ENCODE measurements around the gene SFTA2.

- no peak for TF ChIP-seq POLR2AphosphoS5 (IDR thresholded peaks at IDR 0.05; ENCODE audit: insufficient read depth in 1 of 2, low read depth in 1 of 2)
- TF ChIP-seq, protein P1, sequence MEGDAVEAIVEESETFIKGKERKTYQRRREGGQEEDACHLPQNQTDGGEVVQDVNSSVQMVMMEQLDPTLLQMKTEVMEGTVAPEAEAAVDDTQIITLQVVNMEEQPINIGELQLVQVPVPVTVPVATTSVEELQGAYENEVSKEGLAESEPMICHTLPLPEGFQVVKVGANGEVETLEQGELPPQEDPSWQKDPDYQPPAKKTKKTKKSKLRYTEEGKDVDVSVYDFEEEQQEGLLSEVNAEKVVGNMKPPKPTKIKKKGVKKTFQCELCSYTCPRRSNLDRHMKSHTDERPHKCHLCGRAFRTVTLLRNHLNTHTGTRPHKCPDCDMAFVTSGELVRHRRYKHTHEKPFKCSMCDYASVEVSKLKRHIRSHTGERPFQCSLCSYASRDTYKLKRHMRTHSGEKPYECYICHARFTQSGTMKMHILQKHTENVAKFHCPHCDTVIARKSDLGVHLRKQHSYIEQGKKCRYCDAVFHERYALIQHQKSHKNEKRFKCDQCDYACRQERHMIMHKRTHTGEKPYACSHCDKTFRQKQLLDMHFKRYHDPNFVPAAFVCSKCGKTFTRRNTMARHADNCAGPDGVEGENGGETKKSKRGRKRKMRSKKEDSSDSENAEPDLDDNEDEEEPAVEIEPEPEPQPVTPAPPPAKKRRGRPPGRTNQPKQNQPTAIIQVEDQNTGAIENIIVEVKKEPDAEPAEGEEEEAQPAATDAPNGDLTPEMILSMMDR (IDR thresholded peaks at IDR 0.05), result no peak
- TF ChIP-seq POLR2A (IDR thresholded peaks at IDR 0.05), result no peak
Observed at GRCh38 chr6:30908700-30909099, 23.3 kb downstream of the SFTA2 start.

Data from vagina (tissue), 2 donors.